Activated CD4-positive, CD25-positive, alpha-beta regulatory T cell treated with anti-CD3 and anti-CD28 coated beads, Interleukin-2, amount 50 U/mL, for 16 hours (primary cell): Measurements from ENCODE around the gene VMP1.
"Not testable (repeated sequence)": the region's sequence is repeated elsewhere in the genome, so short reads cannot be mapped to it uniquely, and the experiment has no call there.

ENCODE experiments used
- DNase-seq: peaks from one replicate; pipeline ENCODE4 v3.0.0-alpha.2; 2020; ENCODE audit warnings: low read depth, low spot score

VMP1 gene

DNA sequence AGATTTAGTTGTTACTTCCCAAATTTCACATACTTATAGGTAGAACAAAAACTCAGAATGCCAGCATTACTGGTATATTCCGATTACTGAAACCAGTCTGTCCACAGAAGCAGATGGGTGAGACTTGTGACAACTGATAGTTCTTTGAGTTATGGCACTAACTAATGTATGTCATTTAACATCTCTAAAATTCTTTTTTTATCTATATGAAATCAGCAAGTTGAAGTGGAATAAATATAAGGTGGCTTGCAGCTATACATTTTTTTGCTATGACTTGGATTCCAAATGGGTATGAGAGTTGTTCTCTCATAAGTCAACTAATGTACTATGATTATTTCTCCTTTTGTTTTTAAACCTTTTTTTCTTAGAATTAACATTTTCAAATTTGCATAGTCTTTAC, 69.1 kb downstream of the VMP1 start:
- no peak for DNase-seq

DNA sequence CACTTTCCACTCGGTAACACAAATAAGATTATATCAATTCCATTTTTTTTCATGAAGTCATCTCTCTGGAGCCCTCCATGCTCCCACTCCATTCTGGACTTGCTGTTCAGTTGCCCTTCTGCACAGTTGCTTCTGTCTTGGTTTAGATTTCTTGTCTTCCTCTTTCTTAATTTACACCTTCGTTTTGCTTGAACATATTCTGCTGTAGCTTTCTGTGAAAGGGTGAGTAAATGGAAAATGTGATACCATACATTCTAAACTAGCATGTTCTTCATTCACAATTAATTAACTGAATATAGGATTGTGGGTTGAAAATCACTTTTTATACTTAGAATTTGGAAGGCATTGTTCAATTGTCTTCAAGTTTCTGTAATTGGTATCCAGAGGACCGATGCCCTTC, 69.6 kb downstream of the VMP1 start:
- DNase-seq = no peak

DNA sequence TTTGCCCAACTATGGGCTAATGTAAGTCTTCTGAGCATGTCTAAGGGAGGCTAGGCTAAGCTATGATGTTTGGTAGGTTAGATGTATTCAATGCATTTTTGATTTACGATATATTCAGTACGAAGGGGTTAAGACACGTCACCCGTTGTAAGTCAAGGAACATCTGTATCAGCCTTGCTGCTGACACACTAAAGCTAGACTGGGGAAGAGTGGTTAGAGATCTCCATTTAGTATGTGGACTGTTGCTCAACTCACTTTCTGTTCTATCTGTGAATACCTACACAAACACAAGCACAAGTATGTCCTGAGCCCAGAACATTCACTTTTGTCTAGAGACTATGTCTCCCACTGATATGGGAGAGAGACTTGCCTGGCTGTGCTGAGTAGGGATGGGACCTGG, 71.5 kb downstream of the VMP1 start:
- no peak for DNase-seq

DNA sequence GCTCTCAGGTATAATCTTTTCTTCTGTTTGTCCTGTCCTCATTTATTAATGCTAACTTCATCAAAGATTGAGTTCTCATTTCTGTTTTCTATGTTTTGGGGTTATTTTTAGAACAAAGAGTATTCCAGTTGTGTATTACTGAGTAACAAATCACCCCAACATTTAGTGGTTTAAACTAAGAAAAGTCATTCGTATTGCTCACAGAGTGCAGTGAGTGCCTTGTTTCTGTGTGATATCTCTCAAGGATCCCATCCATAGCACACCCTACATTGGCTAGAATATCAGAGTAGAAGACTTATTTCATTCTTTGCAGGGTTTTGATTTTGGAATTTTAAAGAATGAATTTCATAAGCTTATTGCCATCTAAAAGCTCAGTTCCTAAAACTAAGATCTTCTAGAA, 72.1 kb downstream of the VMP1 start:
- DNase-seq = no peak

DNA sequence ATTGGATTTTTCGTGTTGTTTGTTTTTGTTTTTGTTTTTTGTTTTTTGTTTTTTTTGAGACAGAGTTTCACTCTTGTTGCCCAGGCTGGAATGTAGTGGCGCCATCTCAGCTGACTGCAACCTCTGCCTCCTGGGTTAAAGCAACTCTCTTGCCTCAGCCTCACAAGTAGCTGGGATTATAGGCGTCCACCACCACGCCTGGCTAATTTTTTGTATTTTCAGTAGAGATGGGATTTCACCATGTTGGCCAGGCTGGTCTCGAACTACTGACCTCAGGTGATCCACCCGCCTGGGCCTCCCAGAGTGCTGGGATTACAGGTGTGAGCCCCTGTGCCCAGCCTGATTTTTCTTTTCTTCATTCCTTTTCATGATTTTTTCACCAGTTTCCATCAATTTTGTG, 73.1 kb downstream of the VMP1 start:
- not testable (repeated sequence) for DNase-seq

DNA sequence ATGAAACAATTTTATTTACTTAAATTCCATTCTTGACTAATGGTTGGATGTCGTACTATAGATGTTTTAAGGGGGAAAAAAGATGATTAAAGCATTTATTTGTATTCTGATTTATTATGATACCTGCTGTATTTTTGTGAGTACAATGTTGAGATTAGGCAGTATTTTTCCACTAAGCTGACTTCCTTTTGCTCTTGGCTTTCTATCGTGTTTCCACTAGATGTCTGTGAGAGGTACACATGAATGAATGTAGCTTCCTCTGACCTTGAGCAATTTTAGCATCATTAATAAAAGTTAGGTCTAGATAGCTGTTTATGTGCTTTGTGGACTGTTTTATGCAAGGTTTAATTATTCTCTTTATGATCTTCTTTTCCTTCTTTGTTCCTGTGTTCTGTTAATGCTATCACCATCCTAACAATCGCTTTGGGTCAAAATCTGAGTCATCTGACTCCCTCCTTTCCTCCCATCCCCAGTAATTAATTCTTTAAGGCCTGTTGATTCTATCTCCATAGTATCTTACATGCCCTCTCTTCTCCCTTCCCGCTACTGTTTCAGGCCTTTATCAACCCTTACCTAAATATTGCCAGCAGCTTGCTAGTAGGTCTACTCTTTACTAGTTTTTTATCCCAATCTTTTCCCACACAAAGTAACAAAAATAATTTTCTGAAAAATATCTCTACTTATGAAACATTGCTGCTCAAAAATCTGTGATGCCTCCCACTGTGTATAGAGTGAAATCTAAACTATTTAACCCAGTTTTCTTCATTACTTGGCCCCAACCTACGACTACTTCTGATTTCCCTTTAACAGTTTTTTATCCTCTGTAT, 76.0 kb downstream of the VMP1 start:
- no peak for DNase-seq

DNA sequence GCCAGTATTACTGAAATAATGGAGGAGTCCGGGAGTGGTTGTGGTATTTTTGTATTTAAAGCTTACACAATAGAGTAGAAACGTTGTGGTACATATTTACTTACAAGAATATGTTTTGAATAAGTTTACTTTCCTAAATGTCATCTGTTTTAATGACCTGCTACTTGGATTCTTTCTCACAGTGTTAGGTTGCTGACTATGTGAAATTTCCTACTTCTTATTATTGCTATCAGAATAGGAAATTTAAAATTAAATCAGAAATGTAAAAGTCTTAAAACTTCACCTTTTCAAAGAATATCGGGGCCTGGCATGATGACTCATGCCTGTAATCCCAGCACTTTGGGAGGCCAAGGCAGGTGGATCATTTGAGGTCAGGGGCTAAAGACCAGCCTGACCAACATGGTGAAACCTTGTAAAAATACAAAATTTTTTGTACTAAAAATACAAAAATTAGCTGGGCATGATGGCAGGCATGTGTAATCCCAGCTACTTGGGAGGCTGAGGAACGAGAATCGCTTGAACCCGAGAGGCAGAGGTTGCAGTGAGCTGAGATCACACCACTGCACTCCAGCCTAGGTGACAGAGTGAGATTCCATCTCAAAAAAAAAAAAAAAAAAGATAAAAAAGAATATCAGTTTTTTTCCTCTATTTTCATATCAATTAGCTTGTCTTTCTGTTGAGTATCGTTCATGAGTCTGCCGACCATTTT, 77.8 kb downstream of the VMP1 start:
- DNase-seq = no peak

DNA sequence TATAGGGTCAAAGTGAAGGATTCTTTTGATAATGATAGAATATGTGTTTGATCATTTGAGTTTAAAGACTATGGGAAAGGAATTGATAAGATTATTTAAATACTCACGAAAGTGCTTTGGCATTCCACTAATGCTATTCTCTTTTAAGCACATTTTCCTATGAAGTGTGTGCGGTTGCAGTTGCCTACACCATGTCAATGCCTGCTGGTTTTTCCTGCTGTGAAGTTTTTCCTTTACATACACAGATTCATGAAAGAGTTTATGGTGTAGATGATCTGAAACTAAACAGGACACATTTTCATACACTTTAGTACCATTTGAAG, 78.7 kb downstream of the VMP1 start:
- no peak for DNase-seq

DNA sequence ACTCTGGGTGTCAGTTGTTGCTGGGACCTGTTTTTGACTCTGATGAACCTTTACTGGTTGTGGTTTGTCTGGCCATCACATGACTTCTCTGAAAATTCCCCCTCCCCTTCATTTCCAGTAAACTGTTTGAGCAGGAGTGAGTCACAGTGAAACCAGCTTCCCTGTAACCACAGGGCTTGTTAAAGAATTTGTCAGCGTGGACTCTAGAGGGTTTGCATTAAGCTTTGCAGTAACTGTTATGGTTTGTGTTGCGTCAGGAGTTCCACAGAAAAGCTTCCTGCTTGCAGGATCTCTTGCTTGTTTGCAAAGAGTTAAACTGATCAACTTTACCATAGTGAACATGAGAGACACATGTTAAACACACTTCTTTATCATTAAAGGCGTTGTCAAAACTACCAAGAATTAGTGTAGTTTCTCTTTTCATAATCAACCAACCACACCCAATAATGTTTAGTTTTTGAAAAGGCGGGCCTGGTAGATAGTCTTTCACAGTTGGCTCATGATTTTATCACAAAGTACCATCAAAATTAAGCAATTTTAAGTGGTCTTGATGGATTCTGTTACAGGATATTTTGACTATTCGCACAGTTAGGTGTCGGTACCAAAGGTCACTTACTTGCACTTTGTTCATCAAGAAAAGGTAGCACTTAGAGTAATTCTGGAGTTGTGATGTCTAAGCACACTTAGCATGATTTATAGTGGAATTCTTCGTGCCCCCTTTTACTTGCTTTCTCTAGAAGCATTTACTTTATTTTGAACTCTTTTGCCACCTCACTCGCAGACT, 79.3 kb downstream of the VMP1 start:
- peak; percentile 75 for DNase-seq

DNA sequence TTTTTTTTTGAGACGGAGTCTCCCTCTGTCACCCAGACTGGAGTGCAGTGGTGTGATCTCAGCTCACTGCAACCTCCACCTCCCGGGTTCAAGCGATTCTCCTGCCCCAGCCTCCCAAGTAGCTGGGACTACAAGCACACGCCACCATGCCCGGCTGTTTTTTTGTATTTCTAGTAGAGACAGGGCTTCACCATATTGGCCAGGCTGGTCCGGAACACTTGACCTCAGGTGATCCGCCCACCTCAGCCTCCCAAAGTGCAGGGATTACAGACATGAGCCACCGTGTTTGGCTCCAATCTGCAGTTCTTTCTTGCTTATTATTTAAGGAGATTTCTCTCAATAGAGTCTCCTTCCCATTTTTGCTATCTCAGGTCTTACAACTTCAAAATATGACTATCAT, 82.4 kb downstream of the VMP1 start:
- DNase-seq = not testable (repeated sequence)

DNA sequence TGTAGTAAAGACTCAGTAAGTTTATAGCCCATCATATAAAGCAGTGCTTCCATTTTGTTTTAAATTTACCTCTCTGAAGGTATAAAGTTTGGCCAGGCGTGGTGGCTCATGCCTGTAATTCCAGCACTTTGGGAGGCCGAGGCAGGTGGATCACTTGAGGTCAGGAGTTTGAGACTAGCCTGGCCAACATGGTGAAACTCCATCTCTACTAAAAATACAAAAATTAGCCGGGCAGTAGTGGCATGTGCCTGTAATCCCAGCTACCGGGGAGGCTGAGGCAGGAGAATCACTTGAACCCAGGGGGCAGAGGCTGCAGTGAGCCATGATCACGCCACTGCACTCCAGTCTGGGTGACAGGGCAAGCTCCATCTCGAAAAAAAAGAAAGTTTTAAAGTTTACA, 83.0 kb downstream of the VMP1 start:
- DNase-seq = not testable (repeated sequence)

DNA sequence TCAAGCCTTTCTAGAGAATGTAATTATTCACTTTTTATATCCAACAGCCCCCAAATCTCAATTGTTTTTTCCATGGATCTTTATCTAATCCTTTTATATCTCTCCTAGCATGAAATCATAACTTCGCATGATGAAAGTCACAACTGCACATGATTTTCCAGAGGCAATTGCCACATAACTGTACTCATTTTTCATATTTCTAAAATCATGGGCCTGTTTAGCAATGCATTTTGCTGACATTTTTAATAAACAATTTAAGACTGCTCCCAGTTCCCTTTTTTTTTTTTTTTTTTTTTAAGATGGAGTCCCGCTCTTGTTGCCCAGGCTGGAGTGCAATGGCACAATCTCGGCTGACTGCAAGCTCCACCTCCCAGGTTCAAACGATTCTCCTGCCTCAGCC, 83.5 kb downstream of the VMP1 start:
- no peak for DNase-seq

DNA sequence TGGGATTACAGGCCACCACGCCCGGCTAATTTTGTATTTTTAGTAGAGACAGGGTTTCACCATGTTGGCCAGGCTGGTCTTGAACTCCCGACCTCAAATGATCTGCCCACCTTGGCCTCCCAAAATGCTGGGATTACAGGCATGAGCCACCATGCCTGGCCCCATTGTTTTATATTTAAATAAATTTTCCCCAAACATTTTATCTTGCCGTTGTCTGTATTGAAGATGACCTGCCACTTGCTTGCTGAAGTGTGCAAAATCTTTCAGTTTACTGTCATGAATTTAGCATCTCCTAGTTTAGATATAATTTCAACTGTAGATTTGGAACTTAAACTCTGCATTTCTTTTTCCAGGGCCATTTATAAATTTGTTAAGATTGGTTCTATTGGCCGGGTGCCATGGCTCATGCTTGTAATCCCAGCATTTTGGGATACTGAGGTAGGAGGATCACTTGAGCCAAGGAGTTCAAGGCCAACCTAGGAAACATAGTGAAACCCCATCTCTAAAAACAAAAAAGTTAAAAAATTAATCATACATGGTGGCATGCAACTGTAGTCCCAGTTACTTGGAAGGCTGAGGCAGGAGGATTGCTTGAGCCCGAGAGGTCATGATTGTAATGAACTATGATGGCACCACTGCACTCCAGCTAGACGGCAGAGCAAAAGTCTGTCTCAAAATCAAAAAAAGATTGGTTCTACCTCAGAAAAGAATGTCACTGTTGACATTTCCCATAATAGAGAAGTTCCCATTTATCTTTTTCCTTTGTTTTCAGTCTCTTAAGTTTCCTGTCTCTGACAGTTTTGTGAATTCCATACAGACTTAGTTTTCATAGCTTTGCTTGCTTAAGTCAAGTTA, 84.4 kb downstream of the VMP1 start:
- no peak for DNase-seq

DNA sequence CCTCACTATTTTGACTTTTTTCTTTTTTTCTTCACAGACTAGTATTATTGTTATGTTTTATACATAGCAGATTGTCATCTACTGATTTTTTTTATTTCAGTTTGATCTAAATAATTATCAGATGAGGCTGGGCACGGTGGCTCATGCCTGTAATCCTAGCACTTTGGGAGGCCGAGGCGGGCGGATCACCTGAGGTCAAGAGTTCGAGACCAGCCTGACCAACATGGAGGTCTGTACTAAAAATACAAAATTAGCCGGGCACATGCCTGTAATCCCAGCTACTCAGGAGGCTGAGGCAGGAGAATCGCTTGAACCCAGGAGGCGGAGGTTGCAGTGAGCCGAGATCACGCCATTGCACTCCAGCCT, 85.0 kb downstream of the VMP1 start:
- not testable (repeated sequence) for DNase-seq

DNA sequence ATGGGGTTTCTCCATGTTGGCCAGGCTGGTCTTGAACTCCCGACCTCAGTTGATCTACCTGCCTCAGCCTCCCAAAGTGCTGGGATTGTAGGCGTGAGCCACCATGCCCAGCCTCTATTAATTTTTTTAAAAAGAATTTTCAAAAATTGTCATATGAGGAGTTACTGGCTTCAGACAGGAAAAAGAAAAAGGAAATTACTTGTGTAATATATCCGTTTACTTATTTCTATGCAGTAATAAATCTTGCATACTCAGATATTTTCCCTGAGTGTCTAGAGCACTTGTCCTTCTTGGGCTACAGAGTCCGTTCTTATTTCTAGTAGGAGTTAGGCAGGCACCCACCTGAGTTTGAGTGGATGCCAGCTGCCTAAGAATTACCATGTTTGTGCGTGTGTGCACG, 85.8 kb downstream of the VMP1 start:
- DNase-seq = no peak

DNA sequence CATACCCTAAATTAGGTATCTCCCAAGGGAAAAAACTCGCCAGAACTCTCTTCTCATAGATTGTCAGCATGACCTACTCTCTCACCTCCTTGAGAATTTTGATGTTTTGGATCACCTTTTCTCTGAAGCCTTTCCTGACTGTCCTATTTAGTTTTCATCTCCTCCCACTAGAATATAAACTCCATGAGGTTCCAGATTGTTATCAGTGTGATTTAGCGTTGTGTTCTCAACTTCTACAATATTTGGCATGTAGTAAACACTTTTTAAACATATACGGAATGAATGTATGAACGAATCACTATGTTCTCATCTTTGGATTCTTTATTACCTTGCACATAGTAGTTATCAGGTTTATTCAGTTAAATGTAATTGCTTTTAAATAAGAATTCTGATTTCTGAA, 88.7 kb downstream of the VMP1 start:
- DNase-seq = no peak

DNA sequence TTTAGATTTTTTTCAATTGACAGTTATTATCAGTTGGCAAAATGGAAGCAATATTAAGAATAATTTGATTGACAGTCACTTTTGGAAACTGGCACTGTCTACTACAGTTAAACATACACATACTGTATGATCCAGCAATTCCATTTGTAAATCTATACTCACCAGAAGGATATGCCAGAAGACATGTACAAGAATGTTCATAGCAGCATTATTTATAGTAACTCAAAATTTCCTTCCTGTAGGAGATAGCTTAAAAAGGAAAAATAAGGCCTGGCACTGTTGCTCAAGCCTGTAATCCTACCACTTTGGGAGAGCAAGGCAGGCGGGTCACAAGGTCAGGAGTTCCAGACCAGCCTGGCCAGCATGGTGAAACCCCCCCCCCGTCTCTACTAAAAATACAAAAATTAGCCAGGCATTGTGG, 89.3 kb downstream of the VMP1 start:
- no peak for DNase-seq

DNA sequence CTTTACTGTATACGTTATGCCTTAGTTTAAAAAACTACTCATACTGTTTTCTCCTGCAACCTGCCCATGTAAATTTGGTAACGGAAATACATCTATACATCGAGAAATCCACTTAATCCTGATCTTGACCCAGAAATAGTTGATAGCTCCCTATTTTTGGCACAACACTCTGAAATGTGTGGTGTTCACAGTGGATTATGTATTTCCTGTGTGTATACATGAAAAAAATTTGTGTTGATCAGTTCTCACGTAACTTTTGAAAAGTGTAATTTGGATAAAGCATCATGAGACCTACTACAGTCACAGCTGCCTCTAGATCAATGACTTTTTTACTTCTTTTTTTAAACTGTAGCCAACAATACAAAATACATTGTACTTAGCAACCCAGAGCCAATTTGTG, 90.7 kb downstream of the VMP1 start:
- no peak for DNase-seq

DNA sequence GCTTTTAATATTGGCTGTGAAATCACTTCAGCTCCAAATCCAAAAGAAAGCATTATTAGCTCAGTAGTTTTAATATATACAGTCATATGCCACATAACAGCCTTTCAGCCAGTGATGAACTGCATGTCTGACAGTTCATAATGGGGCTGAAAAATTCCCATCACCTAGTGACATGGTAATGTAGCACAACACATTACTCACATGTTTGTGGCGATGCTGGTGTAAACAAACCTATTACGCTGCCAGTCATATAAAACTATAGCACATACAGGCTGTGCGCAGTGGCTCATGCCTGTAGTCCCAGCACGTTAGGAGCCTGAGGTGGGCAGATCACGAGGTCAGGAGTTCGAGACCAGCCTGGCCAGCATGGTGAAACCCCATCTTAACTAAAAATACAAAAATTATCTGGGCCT, 93.1 kb downstream of the VMP1 start:
- DNase-seq = no peak

DNA sequence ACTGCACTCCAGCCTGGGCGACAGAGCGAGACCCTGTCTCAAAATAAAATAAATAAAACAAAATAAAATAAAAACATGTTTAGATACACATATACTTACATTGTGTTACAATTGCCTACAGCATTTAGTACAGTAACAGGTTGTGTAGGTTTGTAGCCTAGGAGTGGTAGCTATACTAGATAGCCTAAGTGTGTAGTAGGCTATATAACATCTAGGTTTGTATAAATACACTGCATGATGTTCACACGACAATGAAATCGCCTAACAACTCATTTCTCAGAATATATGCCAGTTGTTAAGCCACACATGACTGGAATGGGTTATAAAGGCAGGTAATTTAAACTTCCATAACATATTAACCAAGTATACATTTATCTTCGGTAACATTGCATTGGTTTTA, 94.7 kb downstream of the VMP1 start:
- DNase-seq = no peak

DNA sequence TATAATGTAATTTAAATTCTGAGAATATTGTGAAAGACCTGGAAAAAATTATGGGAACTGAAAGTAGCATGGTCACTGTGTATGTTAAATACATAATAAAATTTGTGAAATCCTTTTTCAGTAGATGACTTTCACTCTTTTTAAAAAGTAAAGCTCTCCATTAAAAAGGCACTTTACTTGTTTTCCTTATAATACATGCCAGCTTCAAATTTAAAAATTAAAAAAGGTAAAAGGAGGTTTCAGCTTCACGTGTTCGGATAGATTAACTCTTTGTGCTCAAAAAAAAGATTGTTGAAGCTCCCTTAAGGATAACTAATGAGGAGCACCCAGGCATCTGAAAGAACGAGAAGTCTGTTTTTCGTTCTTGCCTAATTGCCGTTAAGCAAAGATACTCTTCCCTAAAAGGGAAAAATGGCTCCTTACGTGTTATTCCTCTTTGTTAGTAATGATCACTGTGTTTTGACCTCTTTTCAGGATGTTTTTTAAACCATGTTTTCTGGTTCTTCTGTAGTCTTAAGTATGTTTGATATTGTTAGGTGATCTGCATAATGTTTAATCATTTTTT, 97.5 kb downstream of the VMP1 start:
- DNase-seq = no peak
